A673 (cell line): ENCODE results near the gene ITPR2.

Experiments used
- EZH2 ChIP-seq: fragments of 200-600 bp; sonication (generic); IDR thresholded peaks from 2 replicates; pipeline ENCODE4 v1.6.1; 2017; ENCODE audit warnings: borderline replicate concordance, low read depth, mild to moderate bottlenecking, mixed read lengths, antibody characterized with exemption, low read length; ENCODE audit not compliant: poor library complexity, severe bottlenecking
- TF ChIP-seq, protein P1 (sequence below): fragments of 300-800, 200-600 bp; sonication (generic); conservative IDR thresholded peaks from 2 replicates; pipeline ENCODE4 v1.5.1; 2017; ENCODE audit warnings: low read depth, mild to moderate bottlenecking, antibody characterized with exemption, low read length, moderate library complexity, mixed read lengths

DNA sequence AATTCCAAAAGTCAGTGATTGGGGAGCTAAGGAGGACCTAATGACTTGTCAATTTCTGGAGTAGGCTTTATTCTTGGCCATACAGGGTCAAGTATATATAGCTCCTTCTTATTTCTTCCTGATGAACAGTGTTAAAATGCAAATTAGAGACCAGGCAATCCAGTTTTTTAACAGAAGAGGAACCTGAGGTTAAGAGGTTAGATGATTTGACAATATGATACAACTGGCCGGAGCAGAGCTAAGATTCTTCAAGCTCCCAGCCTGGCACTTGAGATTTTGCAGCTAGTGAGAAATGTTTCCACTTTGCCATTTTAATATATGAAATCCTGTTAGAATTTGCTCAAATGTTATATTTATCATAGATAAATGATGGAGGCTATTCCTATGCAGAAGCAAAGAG, 433.6 kb downstream of the ITPR2 start:
- TF ChIP-seq, protein P1, sequence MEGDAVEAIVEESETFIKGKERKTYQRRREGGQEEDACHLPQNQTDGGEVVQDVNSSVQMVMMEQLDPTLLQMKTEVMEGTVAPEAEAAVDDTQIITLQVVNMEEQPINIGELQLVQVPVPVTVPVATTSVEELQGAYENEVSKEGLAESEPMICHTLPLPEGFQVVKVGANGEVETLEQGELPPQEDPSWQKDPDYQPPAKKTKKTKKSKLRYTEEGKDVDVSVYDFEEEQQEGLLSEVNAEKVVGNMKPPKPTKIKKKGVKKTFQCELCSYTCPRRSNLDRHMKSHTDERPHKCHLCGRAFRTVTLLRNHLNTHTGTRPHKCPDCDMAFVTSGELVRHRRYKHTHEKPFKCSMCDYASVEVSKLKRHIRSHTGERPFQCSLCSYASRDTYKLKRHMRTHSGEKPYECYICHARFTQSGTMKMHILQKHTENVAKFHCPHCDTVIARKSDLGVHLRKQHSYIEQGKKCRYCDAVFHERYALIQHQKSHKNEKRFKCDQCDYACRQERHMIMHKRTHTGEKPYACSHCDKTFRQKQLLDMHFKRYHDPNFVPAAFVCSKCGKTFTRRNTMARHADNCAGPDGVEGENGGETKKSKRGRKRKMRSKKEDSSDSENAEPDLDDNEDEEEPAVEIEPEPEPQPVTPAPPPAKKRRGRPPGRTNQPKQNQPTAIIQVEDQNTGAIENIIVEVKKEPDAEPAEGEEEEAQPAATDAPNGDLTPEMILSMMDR = no peak
- no peak for TF ChIP-seq EZH2
